ENCODE results near the gene ACTL6B. TPM values are rescaled to one million over a fixed set of nuclear protein-coding genes. Genes with fewer than 3 reads are reported as not detected.

Gene ACTL6B
- total and polyA plus RNA-seq, 9 of the 15 experiments (the other 6 are each of a cell fraction or from before 2014, with no cell fraction given), result not detected

- TF ChIP-seq RBBP5 (IDR thresholded peaks at IDR 0.05; ENCODE audit: borderline replicate concordance, insufficient read depth, low read length, poor library complexity, severe bottlenecking) (peak; percentile 52), PML (IDR thresholded peaks at IDR 0.05; ENCODE audit: low read length) (0 out of 2 replicates have a peak, but pooled peaks have one; percentile 36), CBX8 (IDR thresholded peaks at IDR 0.05; ENCODE audit: borderline replicate concordance, extremely low read depth, low read depth, low read length, poor library complexity, severe bottlenecking) (no peak), MCM2 (IDR thresholded peaks at IDR 0.05; ENCODE audit: low read depth) (no peak), ZNF280B (CRISPR knock-in tag; IDR thresholded peaks at IDR 0.05) (no peak), POLR3A (IDR thresholded peaks at IDR 0.05; ENCODE audit: borderline replicate concordance, extremely low read depth, insufficient read depth, insufficient read length) (no peak), UBTF (IDR thresholded peaks at IDR 0.05; ENCODE audit: borderline replicate concordance in 1 of 2, low read depth in 2 of 2, low read length in 2 of 2) (peak; percentile 35 to 55; a peak in 1 of 4 replicates), POLR2A (conservative IDR thresholded peaks at IDR 0.05) (peak; percentile 57; the same call in 1 of the 2 replicates), TCF7L2 (IDR thresholded peaks at IDR 0.05; ENCODE audit: low read depth, low read length) (peak; percentile 97), MAFF (IDR thresholded peaks at IDR 0.05; ENCODE audit: low read length) (peak; percentile 78; the same call in 1 of the 2 replicates), AFF4 (CRISPR knock-in tag; IDR thresholded peaks at IDR 0.05) (peak; percentile 75; the same call in 1 of the 2 replicates), CBFA2T3 (IDR thresholded peaks at IDR 0.05) (peak; percentile 59), SIN3B (IDR thresholded peaks at IDR 0.05; ENCODE audit: low read depth) (peak; percentile 81)
- TF ChIP-seq, protein P1, sequence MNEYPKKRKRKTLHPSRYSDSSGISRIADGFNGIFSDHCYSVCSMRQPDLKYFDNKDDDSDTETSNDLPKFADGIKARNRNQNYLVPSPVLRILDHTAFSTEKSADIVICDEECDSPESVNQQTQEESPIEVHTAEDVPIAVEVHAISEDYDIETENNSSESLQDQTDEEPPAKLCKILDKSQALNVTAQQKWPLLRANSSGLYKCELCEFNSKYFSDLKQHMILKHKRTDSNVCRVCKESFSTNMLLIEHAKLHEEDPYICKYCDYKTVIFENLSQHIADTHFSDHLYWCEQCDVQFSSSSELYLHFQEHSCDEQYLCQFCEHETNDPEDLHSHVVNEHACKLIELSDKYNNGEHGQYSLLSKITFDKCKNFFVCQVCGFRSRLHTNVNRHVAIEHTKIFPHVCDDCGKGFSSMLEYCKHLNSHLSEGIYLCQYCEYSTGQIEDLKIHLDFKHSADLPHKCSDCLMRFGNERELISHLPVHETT (CRISPR knock-in tag; conservative IDR thresholded peaks at IDR 0.05 in 1 of 2, IDR thresholded peaks at IDR 0.05 in 1 of 2), result peak in 1 of 2 experiments; percentile 97; a peak in 2 of 4 replicates
- TF ChIP-seq, protein P2, sequence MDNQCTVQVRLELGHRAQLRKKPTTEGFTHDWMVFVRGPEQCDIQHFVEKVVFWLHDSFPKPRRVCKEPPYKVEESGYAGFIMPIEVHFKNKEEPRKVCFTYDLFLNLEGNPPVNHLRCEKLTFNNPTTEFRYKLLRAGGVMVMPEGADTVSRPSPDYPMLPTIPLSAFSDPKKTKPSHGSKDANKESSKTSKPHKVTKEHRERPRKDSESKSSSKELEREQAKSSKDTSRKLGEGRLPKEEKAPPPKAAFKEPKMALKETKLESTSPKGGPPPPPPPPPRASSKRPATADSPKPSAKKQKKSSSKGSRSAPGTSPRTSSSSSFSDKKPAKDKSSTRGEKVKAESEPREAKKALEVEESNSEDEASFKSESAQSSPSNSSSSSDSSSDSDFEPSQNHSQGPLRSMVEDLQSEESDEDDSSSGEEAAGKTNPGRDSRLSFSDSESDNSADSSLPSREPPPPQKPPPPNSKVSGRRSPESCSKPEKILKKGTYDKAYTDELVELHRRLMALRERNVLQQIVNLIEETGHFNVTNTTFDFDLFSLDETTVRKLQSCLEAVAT (IDR thresholded peaks at IDR 0.05), result no peak
Observed at GRCh38 chr7:100673302-100673941, 17.2 kb upstream of the ACTL6B start, which contains the start of gene GNB2 (continued).

Measured in K562 (cell line).